Eye (tissue), 1 donor: ENCODE data around the gene DCAF17.
"Not testable (repeated sequence)": the region's sequence is repeated elsewhere in the genome, so short reads cannot be mapped to it uniquely, and the experiment has no call there.

ENCODE experiments used
- DNase-seq: peaks from one replicate; pipeline ENCODE4 v3.0.0-alpha.2; 2015

Gene DCAF17

DNA sequence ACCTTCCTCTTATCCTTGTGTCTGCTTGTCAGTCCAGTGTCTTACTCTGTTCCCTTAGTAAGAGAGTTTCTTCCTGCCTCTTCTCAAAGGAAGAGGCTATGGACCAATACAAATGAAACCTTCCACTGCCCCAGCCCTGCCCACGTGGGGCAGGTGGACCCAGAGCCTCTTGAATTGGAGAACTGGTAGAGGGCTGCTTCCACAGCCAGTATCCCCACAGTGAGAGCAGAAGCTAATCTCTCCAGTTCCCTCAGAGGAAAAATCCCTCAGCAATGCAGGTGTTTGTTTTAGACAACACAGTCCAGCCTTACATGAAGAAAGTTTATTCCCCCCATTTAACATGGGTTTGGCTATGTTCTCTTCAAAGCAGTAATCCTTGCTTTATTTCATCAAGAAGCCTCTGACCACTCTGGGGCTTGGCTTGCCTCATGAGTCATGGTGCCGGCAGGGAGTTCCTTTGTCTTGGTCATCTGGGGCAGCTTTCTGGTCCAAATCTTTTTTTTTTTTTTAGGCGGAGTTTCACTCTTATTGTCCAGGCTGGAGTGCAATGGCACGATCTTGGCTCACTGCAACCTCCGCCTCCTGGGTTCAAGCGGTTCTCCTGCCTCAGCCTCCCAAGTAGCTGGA is 81.8 kb downstream of the DCAF17 start:
- no peak for DNase-seq

DNA sequence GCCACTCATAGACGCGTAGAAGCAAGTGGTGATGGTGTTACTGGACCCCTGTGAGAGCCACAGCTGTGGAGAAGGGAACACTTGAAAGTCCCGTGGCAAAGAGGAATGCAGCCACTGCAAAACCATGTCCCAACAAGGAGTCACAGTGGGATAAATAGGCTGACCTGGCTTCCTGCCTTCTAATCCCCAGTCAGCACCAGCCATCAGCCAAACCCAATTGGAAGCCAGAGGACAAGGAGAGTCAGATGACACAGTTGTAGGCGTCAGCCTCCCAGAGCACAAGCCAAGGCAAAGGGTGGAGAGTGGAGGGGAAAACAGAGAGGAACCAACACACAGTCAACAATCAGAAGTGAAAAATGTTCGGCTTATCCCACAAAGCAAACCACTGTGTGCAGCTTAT is 82.8 kb downstream of the DCAF17 start:
- no peak for DNase-seq

DNA sequence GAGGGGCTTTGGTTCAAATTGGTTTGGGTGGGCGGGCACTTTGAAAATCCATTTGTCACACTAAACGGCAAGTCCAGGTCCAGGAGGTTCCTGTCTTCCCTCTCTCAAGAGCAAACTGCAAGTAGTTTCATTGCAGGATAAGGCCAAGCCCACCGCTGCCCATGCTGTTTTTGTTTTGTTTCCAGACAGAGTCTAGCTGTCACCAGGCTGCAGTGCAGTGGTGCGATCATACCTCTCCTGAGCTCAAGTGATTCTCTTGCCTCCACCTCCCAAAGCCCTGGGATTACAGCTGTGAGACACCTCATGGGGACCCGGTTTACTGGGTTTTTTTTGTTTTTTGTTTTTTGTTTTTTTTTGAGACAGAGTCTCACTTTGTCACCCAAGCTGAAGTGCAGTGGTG is 86.4 kb downstream of the DCAF17 start:
- peak; percentile 22 for DNase-seq

- DNase-seq = no peak
These were observed 87.5 kb downstream of the DCAF17 start for GRCh38 chr2:171521361-171522051.

DNA sequence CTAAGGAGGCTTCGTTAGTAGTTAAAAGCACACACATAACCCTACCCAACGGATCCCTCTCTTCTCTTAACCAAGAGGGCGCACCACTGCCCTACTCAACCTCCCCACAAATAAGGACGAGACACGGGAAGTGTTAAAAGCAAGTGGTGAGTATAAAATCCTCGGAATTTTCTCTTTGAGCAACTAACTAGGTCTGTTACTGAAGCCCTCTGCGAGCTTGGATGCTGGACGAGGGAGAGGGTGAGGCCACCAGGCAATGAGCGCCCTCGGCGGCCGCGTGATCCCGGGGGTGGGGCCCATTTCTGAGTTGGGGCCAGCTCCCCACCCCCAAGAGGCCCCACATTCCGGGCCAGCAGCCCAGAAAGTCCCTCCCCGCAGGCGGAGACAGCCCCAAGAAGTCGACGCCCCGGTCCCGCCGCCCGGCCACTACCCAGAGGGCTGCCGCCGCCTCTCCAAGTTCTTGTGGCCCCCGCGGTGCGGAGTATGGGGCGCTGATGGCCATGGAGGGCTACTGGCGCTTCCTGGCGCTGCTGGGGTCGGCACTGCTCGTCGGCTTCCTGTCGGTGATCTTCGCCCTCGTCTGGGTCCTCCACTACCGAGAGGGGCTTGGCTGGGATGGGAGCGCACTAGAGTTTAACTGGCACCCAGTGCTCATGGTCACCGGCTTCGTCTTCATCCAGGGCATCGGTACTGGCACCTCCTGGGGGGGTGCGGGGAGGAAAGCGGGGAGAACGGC is 88.2 kb downstream of the DCAF17 start, which contains the start of gene CYBRD1:
Gene CYBRD1 (plus strand): TSS at position 423 of the 736 bp plus-strand sequence. CDS start 72 bp downstream, at position 495.
- peak; percentile 87 for DNase-seq

DNA sequence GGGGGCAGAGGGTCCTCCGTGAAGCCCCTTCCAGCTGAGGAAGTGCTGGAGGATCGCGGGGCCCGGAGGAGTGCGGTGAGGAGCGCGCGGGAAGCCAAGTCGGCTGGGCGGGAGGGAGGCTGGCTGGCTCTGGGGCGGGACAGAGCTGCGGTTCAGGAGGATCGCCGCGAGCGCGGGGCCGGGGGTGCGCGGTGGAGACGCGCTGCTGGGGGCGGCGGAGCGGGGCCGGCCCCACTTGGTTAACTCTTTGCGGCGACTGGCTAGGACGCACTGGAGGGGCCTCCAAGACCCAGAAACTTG is 88.7 kb downstream of the DCAF17 start:
- DNase-seq = no peak

- peak; percentile 89 for DNase-seq
These were observed 89.3 kb downstream of the DCAF17 start for GRCh38 chr2:171523088-171524017.

GRCh38 chr2:171524018-171524401 is 90.0 kb downstream of the DCAF17 start:
- no peak for DNase-seq

DNA sequence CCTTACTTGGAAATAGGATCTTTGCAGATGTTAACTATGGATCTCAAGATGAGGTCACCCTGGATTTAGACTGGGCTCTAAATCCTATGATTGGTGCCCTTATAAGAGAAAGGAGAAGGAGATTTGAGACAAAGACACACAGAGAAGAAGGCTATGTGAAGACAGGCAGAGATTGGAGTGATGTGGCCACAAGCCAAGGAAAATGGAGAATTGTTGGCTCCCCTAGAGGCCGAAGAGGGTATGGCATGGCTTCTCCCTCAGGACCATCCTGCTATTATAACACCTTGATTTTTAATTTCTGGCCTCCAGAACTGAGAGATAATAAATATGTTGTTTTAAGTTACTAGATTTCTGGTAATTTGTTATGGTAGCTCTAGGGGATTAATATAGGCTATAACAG is 95.9 kb downstream of the DCAF17 start:
- no peak for DNase-seq

- DNase-seq = no peak
These were observed 96.4 kb downstream of the DCAF17 start for GRCh38 chr2:171530378-171530777.

DNA sequence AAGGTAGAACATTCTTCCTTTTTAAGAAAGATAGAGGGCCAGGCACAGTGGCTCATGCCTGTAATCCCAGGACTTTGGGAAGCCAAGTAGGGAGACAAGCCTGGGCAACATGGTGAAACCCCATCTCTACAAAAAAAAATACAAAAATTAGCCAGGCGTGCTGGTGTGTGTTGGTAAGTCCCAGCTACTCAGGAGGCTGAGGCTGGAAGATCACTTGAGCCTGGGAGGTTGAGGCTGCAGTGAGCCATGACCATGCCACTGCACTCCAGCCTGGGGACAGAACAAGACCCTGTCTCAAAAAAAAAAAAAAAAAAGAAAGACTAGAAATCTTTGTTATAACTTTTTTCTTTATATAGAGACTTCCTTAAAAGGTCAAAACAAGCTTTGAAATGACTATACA is 96.8 kb downstream of the DCAF17 start:
- DNase-seq = not testable (repeated sequence)

- no peak for DNase-seq
These were observed 97.3 kb downstream of the DCAF17 start for GRCh38 chr2:171531291-171531690.

GRCh38 chr2:171531836-171532450 is 97.9 kb downstream of the DCAF17 start:
- no peak for DNase-seq

- no peak for DNase-seq
These were observed 99.3 kb downstream of the DCAF17 start for GRCh38 chr2:171533331-171533730.
